ENCODE data around the gene CZIB.

Gene CZIB

GRCh38 chr1:53262000-53262399 lies 41.6 kb upstream of the CZIB start:
- no peak for DNase-seq (ENCODE audit: low spot score)
- H3K27ac ChIP-seq, result no peak overlapping the region
- TF ChIP-seq, protein P1, sequence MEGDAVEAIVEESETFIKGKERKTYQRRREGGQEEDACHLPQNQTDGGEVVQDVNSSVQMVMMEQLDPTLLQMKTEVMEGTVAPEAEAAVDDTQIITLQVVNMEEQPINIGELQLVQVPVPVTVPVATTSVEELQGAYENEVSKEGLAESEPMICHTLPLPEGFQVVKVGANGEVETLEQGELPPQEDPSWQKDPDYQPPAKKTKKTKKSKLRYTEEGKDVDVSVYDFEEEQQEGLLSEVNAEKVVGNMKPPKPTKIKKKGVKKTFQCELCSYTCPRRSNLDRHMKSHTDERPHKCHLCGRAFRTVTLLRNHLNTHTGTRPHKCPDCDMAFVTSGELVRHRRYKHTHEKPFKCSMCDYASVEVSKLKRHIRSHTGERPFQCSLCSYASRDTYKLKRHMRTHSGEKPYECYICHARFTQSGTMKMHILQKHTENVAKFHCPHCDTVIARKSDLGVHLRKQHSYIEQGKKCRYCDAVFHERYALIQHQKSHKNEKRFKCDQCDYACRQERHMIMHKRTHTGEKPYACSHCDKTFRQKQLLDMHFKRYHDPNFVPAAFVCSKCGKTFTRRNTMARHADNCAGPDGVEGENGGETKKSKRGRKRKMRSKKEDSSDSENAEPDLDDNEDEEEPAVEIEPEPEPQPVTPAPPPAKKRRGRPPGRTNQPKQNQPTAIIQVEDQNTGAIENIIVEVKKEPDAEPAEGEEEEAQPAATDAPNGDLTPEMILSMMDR (conservative IDR thresholded peaks at IDR 0.05; ENCODE audit: low read depth), result no peak
- CTCF ChIA-PET, result interaction anchor here (0.9 kb wide), 1 partner anchor 131 kb away, joined by 4 read pairs; no protein-coding TSS in a partner anchor
- POLR2A ChIA-PET (ENCODE audit: low non-redundant PET), result no interaction called here

DNA sequence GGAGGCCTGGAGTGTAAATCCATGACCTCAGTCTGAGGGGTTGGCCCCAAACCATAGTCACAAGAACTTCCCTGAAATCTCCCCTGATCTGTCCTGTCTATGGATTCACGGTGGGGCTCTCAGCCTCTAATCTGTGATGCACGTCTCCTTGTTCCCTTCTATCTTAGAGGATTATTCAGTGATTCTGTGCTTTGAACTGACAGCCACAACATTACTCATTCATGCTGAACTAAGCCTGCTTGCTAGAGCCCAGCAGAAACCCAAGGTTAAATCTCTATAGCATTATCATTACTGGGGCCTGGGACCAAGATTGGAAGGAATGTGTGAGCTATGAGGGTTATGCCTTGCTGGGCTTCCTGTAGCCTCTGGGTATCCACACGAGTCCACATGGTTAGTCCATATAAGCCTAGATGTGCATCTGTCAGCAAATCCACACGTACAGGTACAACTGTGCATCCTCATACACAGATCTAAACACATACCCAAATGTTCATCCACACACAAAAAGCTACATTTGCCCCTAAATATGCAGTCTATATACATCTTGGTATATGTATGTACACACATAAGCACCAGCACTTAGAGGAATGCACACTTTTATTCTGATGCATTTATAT lies 40.3 kb upstream of the CZIB start:
- TF ChIP-seq, protein P1 (conservative IDR thresholded peaks at IDR 0.05; ENCODE audit: low read depth), result no peak
- H3K27ac ChIP-seq, result no peak overlapping the region
- ChIA-PET CTCF (interaction anchor here (0.7 kb wide), 1 partner anchor 394 kb away, joined by 3 read pairs; no protein-coding TSS in a partner anchor), POLR2A (ENCODE audit: low non-redundant PET) (no interaction called here)
- no peak for DNase-seq (ENCODE audit: low spot score)

GRCh38 chr1:53259932-53260331 lies 39.5 kb upstream of the CZIB start:
- POLR2A ChIA-PET (ENCODE audit: low non-redundant PET), result no interaction called here
- no peak overlapping the region for H3K27ac ChIP-seq
- CTCF ChIA-PET, result interaction anchor here (0.6 to 1.0 kb wide), 3 partner anchors 128 to 192 kb away, joined by 3 to 6 read pairs (median 4); no protein-coding TSS in a partner anchor
- TF ChIP-seq, protein P1 (conservative IDR thresholded peaks at IDR 0.05; ENCODE audit: low read depth), result no peak
- DNase-seq (ENCODE audit: low spot score), result no peak

GRCh38 chr1:53258216-53258615 lies 37.8 kb upstream of the CZIB start:
- TF ChIP-seq, protein P1 (conservative IDR thresholded peaks at IDR 0.05; ENCODE audit: low read depth), result no peak
- CTCF ChIA-PET, result no interaction called here
- DNase-seq (ENCODE audit: low spot score), result no peak
- H3K27ac ChIP-seq, result no peak overlapping the region
- POLR2A ChIA-PET (ENCODE audit: low non-redundant PET), result no interaction called here

DNA sequence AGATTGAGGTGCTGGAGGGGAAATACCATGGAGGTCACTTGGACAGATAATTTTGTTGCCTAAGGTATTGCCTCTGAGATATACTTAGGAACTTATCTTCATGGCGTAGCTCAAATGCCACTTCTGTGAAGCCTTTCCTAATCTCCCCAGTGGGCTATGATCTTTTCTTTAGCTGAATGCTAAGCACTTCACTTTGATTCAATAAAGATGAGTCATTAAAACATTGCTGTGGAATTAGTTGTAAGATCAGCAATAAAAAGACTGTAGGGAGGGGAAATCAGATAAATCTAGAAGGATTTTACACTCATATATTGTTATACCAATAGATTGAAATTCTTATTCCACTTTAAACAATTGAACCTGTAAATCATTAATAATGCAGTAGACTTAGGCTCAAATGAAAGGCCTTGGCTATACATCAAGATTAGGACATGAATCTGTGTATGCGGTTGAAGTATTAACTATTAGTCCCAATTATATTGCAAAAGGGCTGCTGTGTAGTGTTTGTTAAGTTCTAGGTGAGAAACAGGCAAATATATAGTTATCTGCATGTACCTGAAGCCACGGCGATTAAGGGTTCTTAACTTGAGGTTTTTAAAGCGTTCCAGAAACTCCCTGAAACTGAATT lies 37.1 kb upstream of the CZIB start:
- TF ChIP-seq, protein P1 (conservative IDR thresholded peaks at IDR 0.05; ENCODE audit: low read depth), result no peak
- CTCF ChIA-PET, result interaction anchor here (0.7 kb wide), 1 partner anchor 591 kb away, joined by 3 read pairs; no protein-coding TSS in a partner anchor
- DNase-seq (ENCODE audit: low spot score), result no peak
- POLR2A ChIA-PET (ENCODE audit: low non-redundant PET), result no interaction called here
- H3K27ac ChIP-seq, result no peak overlapping the region

- POLR2A ChIA-PET (ENCODE audit: low non-redundant PET), result no interaction called here
- TF ChIP-seq, protein P1 (conservative IDR thresholded peaks at IDR 0.05; ENCODE audit: low read depth), result no peak
- no peak for DNase-seq (ENCODE audit: low spot score)
- CTCF ChIA-PET, result interaction anchor here (0.7 kb wide), 1 partner anchor 590 kb away, joined by 3 read pairs; no protein-coding TSS in a partner anchor
- H3K27ac ChIP-seq, result no peak overlapping the region
Observed at GRCh38 chr1:53256511-53257453, 36.3 kb upstream of the CZIB start.

All from RWPE1 (cell line).